ENCODE data around the gene NRG2. TPM values are rescaled to one million over a fixed set of nuclear protein-coding genes. Genes with fewer than 3 reads are reported as not detected.

The NRG2 gene
- total and polyA plus RNA-seq, 2 of the 8 experiments (the other 6 are each of a cell fraction or from before 2014, with no cell fraction given), result 0.27 to 0.54 TPM

- no peak for FAIRE-seq
- POLR2A ChIA-PET (ENCODE audit: partially characterized antibody), result no interaction called here
Observed at GRCh38 chr5:140012443-140012842, 30.7 kb downstream of the NRG2 start.

More at GRCh38 chr5:140012443-140012842, 30.7 kb downstream of the NRG2 start:
- H3K9ac ChIP-seq (replicated peaks in 1 of 4; ENCODE audit: extremely low read depth in 1 of 4, low read depth in 3 of 4, low read length in 3 of 4), result no peak overlapping the region
- no peak overlapping the region for H2BK5ac ChIP-seq (ENCODE audit: low read depth, low read length)
- H4K5ac ChIP-seq (ENCODE audit: insufficient read length, low read depth, low read length), result no peak overlapping the region
- no peak for TF ChIP-seq NRF1 (IDR thresholded peaks at IDR 0.05; ENCODE audit: low read depth, low read length)
- no peak overlapping the region for H2AFZ ChIP-seq (ENCODE audit: low read length)
- H3K23ac ChIP-seq (ENCODE audit: insufficient read length), result no peak overlapping the region
- no peak overlapping the region for H3K27ac ChIP-seq (ENCODE audit: low read depth, low read length)
- no peak overlapping the region for H2BK120ac ChIP-seq (replicated peaks; ENCODE audit: low read depth, low read length)
- no peak overlapping the region for H4K91ac ChIP-seq (replicated peaks; ENCODE audit: insufficient read length, low read length)
- H3K18ac ChIP-seq (ENCODE audit: extremely low read depth, low read length), result no peak overlapping the region
- no peak overlapping the region for H3K14ac ChIP-seq (ENCODE audit: insufficient read length)
- H3K4ac ChIP-seq (replicated peaks; ENCODE audit: insufficient read length, low read depth, low read length), result no peak overlapping the region
- H3K79me1 ChIP-seq (ENCODE audit: low read depth, low read length), result no peaks in the 10 kb centered on the region
- DNase-seq (ENCODE audit: low read depth in 1 of 2, low spot score in 2 of 2), result no peak
- peaks cover 1% of the 10 kb centered on the region; the same call in 1 of the 2 replicates for H3K23me2 ChIP-seq (ENCODE audit: low read depth, low read length)
- H3K27me3 ChIP-seq (replicated peaks in 1 of 4; ENCODE audit: control insufficient read depth in 3 of 4, extremely low read depth in 1 of 4, insufficient read depth in 3 of 4, low read length in 3 of 4), result peaks cover 0 to 2% (median under 1%) of the 10 kb centered on the region in 4 experiments; a peak in 2 of 7 replicates
- no peak overlapping the region for H4K8ac ChIP-seq (ENCODE audit: extremely low read depth, insufficient read depth, low read length)
- no peaks in the 10 kb centered on the region for H4K20me1 ChIP-seq (replicated peaks in 1 of 2; ENCODE audit: control insufficient read depth in 1 of 2, insufficient read depth in 2 of 2, low read length in 2 of 2)
- H3K4me3 ChIP-seq (ENCODE audit: extremely low read depth in 1 of 4, insufficient read depth in 2 of 4, low read depth in 3 of 4, low read length in 4 of 4), result no peak overlapping the region
- CTCF ChIA-PET (ENCODE audit: partially characterized antibody), result no interaction called here
- no peaks in the 10 kb centered on the region for H3K36me3 ChIP-seq (ENCODE audit: control insufficient read depth in 2 of 4, insufficient read depth in 4 of 4, low read length in 3 of 4)
- H3K56ac ChIP-seq (replicated peaks; ENCODE audit: insufficient read length, low read depth, low read length), result no peak overlapping the region
- no peak overlapping the region for H2BK15ac ChIP-seq (ENCODE audit: low read length)
- H2BK12ac ChIP-seq (ENCODE audit: low read depth, low read length), result no peak overlapping the region
- no peaks in the 10 kb centered on the region for H3K4me1 ChIP-seq (replicated peaks in 1 of 4; ENCODE audit: control insufficient read depth in 3 of 4, insufficient read depth in 4 of 4, low read length in 3 of 4)
- H2AK5ac ChIP-seq (ENCODE audit: low read depth, low read length), result no peak overlapping the region
- H3K9me3 ChIP-seq (ENCODE audit: insufficient read depth in 2 of 2, low read depth in 1 of 2, low read length in 1 of 2), result no peaks in the 10 kb centered on the region
- no peaks in the 10 kb centered on the region for H3K79me2 ChIP-seq (ENCODE audit: control insufficient read depth in 1 of 2, insufficient read depth in 2 of 2, low read length in 2 of 2)
- no peak overlapping the region for H3K4me2 ChIP-seq (ENCODE audit: insufficient read depth in 1 of 2, low read depth in 2 of 2, low read length in 2 of 2)
- WGBS, 2 experiments (ENCODE audit: extremely low coverage in 1 of 2, insufficient coverage in 1 of 2, insufficient read length in 1 of 2, insufficient replicate concordance in 2 of 2, low coverage in 1 of 2, low lambda C conversion rate in 2 of 2, missing lambda C conversion rate in 1 of 2), result 86% methylated on average over 1 of the region's 1 CpG; no CpG with 5 or more reads in 1 of the 2 experiments
- no peak overlapping the region for H2BK20ac ChIP-seq (ENCODE audit: low read length)

Measured in H1 (cell line).